GM12872 (cell line): ENCODE results near the gene SLC20A1.

ENCODE experiments used
- CTCF ChIP-seq: IDR thresholded peaks from 3 replicates; pipeline ENCODE4 v1.5.1; 2011; ENCODE audit warnings: low read depth, mild to moderate bottlenecking, low read length, moderate library complexity; ENCODE audit not compliant: insufficient read depth

The SLC20A1 gene

GRCh38 chr2:112658839-112659667 is 13.3 kb downstream of the SLC20A1 start:
- TF ChIP-seq CTCF: no peak

- TF ChIP-seq CTCF: no peak
These were observed 14.4 kb downstream of the SLC20A1 start for GRCh38 chr2:112660138-112660537.

DNA sequence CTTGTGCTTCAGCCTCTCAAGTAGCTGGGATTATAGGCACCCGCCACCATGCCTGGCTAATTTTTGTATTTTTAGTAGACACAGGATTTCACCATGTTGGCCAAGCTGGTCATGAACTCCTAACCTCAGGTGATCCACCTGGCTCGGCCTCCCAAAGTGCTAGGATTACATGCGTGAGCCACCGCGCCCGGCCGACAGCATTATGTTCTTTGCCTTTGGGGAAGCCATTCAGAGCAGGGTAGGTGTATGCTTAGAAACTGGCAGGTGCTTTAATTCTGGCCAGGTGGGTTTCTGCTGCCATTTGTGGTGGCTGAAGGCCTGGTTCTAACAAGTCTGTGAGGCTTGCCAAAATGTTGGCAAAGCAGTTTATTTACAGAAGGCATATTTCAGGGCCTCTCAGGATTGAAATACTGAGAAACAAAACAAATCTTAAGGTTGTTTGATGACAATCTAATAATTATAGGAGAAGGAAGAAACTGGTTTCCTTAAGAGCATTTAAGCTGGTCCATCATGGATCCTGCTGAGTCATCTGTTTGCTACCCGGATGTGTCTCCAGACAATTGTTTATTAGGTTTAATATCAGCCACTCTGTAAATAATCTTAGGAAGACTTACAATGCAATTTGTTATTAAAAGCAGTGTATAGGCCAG is 16.0 kb downstream of the SLC20A1 start:
- TF ChIP-seq CTCF: no peak

- TF ChIP-seq CTCF: no peak
These were observed 17.0 kb downstream of the SLC20A1 start for GRCh38 chr2:112662704-112663103.

- TF ChIP-seq CTCF: no peak
These were observed 18.9 kb downstream of the SLC20A1 start for GRCh38 chr2:112664689-112665088.

DNA sequence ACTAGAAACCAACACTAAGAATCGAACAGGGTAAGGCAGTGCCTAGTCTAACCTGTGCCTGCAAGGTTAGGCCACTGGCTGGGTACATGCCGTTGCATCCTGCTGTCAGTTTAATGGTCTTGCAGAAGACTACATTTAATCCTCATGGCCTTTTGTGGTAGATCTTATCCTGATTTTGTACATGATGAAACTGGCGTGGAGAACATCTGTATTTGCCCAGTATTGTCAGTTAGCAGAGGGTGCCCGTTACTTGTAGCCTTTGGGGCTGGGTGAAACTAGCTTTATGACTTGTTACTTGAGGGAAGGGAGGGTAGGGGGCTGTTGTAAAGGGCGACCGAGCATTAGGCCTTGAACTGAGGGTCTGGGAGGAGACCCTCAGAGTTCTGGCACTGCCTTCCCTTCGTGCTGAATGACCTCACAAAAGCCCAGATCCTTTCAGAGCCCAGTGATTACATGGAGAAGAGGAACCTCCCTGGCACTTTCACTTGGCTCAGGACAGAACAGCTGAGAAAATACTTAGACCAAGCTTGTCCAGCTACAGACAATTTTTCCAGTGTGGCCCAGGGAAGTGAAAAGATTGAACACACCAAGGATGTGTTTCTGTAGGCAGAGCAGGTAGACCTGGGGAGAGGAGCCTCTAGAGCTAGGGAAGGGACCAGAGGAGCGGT is 19.5 kb downstream of the SLC20A1 start:
- no peak for TF ChIP-seq CTCF

- no peak for TF ChIP-seq CTCF
These were observed 21.0 kb downstream of the SLC20A1 start for GRCh38 chr2:112666761-112667122.
